HG03196 (cell line): Measurements from ENCODE around the gene SRMS.

ENCODE experiments used
- ATAC-seq: cut with Tn5 transposase; IDR thresholded peaks from one replicate; pipeline ENCODE4 v1.9.1; 2021; ENCODE audit not compliant: unreplicated experiment

Gene SRMS

GRCh38 chr20:63503524-63503923 is 44.0 kb downstream of the SRMS start:
- ATAC-seq, result no peak

GRCh38 chr20:63502671-63503172 is 44.8 kb downstream of the SRMS start:
- ATAC-seq, result no peak

GRCh38 chr20:63501818-63502670 is 45.5 kb downstream of the SRMS start:
- ATAC-seq, result no peak

- ATAC-seq, result no peak
These were observed 46.4 kb downstream of the SRMS start for GRCh38 chr20:63500902-63501817.

- no peak for ATAC-seq
These were observed 47.2 kb downstream of the SRMS start for GRCh38 chr20:63500151-63500901.

GRCh38 chr20:63499338-63499969 is 48.1 kb downstream of the SRMS start:
- ATAC-seq, result no peak

GRCh38 chr20:63498960-63499337 is 48.6 kb downstream of the SRMS start, which contains the start of gene EEF1A2:
EEF1A2 (minus strand) TSS chr20:63499083; CDS start chr20:63497763, 1,320 bp downstream.
- ATAC-seq, result no peak

GRCh38 chr20:63497946-63498935 is 49.3 kb downstream of the SRMS start:
- no peak for ATAC-seq

- ATAC-seq, result no peak
These were observed 50.2 kb downstream of the SRMS start for GRCh38 chr20:63497138-63497945.

GRCh38 chr20:63496596-63497120 is 50.9 kb downstream of the SRMS start:
- no peak for ATAC-seq

GRCh38 chr20:63495741-63496595 is 51.6 kb downstream of the SRMS start:
- no peak for ATAC-seq

GRCh38 chr20:63495167-63495720 is 52.3 kb downstream of the SRMS start:
- no peak for ATAC-seq

- no peak for ATAC-seq
These were observed 53.0 kb downstream of the SRMS start for GRCh38 chr20:63494420-63495166.

- ATAC-seq, result no peak
These were observed 53.5 kb downstream of the SRMS start for GRCh38 chr20:63494084-63494419.

GRCh38 chr20:63493563-63494020 is 54.0 kb downstream of the SRMS start:
- no peak for ATAC-seq

GRCh38 chr20:63492982-63493381 is 54.6 kb downstream of the SRMS start:
- no peak for ATAC-seq
